ENCODE data around the gene MEST. TPM values are rescaled to one million over a fixed set of nuclear protein-coding genes. Genes with fewer than 3 reads are reported as not detected.

Gene MEST
- total and polyA plus RNA-seq, 7 donors, result 6.0 to 21.6 (median 9.6) TPM

DNA sequence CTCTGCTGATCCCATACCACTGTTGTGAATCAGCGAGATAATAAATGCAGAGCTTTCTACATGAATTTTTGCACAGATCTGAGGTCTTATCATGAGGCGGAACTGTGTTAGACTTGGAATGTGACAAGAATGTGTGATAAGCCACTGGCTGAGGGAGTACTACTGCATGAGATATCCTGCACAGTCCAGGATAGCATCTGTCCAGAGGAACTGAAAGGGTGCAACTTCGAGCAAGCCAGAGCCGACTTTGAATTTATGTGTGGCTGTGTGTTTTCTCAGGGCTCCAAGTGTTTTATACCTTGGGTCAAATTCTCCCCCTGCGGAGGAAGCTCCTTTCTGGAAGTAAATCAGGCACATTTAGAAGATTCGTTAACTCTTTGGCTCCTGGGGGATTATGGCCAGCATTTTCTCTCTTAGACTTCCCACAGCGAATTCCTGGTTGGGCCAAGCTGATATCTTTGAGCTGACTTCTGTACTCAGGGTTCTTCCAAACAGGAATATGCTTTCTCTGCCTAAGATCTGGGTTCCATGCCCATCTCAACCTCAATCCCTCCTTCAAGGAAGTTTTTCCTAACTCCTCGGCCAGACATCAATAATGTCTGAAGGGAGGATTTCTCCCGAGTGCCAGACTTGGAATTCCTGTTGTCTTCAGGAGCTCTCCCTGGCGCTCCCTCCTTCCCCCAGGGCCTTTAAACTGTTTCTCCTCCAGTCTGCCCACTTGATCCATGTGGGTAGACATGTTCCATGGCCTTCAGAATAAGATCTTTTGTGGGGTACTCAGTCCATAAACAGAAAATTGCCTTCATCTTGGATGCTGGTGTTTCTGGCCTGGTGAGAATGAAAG, 2.5 kb upstream of the MEST start:
- intact Hi-C loops (cut with DNase I), result no loop called here
- H3K27ac ChIP-seq, result peak overlapping the region in 2 of 4 donors; percentile 49 to 60

DNA sequence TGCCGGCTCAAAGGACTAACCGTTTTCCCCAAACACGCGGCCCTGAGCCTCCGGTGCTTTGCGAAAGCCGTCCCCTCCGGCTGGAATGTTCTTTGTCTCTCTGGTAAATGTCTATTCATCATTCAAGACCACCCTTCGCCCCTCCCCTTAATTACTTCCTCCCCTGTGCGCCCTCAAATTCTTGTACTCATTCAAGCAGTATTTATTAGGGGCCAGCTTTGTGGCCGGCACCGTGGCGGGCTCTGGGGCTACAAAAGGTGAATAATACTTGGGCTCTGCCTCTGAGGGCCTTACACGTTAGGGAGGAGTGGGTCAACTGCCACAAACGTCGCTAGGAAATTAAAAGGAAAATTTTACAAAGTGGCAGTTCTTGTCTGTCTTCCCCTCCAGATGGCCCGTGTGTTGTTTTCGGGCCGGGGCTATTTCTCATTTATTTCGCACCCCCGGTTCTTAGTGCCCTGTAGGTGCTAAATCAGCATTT, 1.5 kb upstream of the MEST start:
- H3K27ac ChIP-seq, result peak overlapping the region in 2 of 4 donors; percentile 49 to 60
- H3K4me3 ChIP-seq, result peak overlapping the region in 3 of 4 donors; percentile 36 to 53 (median 52)
- no peak for DNase-seq
- H3K36me3 ChIP-seq, result no peaks in the 10 kb centered on the region
- intact Hi-C loops (cut with DNase I), result loop anchor here (5.0 kb wide), 1 partner anchor 283 kb away; the partner anchor contains the start of genes SSMEM1 and TMEM209
- peaks cover 10 to 60% (median 19%) of the 10 kb centered on the region in 3 donors for H3K27me3 ChIP-seq
- no peaks in the 10 kb centered on the region for H3K9me3 ChIP-seq
- H3K4me1 ChIP-seq, result peaks cover 0 to 35% (median 32%) of the 10 kb centered on the region in 4 donors
- TF ChIP-seq, protein P1, sequence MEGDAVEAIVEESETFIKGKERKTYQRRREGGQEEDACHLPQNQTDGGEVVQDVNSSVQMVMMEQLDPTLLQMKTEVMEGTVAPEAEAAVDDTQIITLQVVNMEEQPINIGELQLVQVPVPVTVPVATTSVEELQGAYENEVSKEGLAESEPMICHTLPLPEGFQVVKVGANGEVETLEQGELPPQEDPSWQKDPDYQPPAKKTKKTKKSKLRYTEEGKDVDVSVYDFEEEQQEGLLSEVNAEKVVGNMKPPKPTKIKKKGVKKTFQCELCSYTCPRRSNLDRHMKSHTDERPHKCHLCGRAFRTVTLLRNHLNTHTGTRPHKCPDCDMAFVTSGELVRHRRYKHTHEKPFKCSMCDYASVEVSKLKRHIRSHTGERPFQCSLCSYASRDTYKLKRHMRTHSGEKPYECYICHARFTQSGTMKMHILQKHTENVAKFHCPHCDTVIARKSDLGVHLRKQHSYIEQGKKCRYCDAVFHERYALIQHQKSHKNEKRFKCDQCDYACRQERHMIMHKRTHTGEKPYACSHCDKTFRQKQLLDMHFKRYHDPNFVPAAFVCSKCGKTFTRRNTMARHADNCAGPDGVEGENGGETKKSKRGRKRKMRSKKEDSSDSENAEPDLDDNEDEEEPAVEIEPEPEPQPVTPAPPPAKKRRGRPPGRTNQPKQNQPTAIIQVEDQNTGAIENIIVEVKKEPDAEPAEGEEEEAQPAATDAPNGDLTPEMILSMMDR (IDR thresholded peaks at IDR 0.05), result no peak
- TF ChIP-seq EP300 (IDR thresholded peaks at IDR 0.05), result no peak
- TF ChIP-seq POLR2AphosphoS5 (IDR thresholded peaks at IDR 0.05), result no peak
- no peak for TF ChIP-seq POLR2A (IDR thresholded peaks at IDR 0.05)
- 75 to 81% methylated on average over 21 of the region's 21 CpGs for WGBS, 2 donors

More for the DNA sequence above, 2.5 kb upstream of the MEST start:
- Histone ChIP-seq H3K36me3 (no peaks in the 10 kb centered on the region), H3K4me3 (no peak overlapping the region), H3K9me3 (no peaks in the 10 kb centered on the region), H3K4me1 (peaks cover 0 to 35% (median 32%) of the 10 kb centered on the region in 4 donors), H3K27me3 (peaks cover 10 to 65% (median 27%) of the 10 kb centered on the region in 3 donors)
- WGBS, 2 donors, result 78 to 83% methylated on average over 10 of the region's 10 CpGs
- DNase-seq, result no peak
- TF ChIP-seq EP300 (IDR thresholded peaks at IDR 0.05), result no peak
- TF ChIP-seq, protein P1 (IDR thresholded peaks at IDR 0.05), result no peak
- no peak for TF ChIP-seq POLR2A (IDR thresholded peaks at IDR 0.05)
- no peak for TF ChIP-seq POLR2AphosphoS5 (IDR thresholded peaks at IDR 0.05)

GRCh38 chr7:130490888-130491804, 739 bp upstream of the MEST start:
- TF ChIP-seq, protein P1 (IDR thresholded peaks at IDR 0.05), result peak; percentile 17 to 56 (median 46)
- no peak for TF ChIP-seq POLR2A (IDR thresholded peaks at IDR 0.05)
- no peak for TF ChIP-seq EP300 (IDR thresholded peaks at IDR 0.05)
- peak overlapping the region; percentile 14 to 53 (median 44) for H3K4me3 ChIP-seq
- peak; percentile 78 for DNase-seq
- 60 to 63% methylated on average over 62 of the region's 62 CpGs for WGBS, 2 donors
- H3K27ac ChIP-seq, result peak overlapping the region in 3 of 4 donors; percentile 0 to 64 (median 60)
- intact Hi-C loops (cut with DNase I), result loop anchor here (5.0 kb wide), 1 partner anchor 284 kb away; the partner anchor contains the start of genes SSMEM1 and TMEM209
- H3K27me3 ChIP-seq, result peaks cover 10 to 52% (median 14%) of the 10 kb centered on the region in 3 donors
- peaks cover 0 to 33% (median 31%) of the 10 kb centered on the region in 4 donors for H3K4me1 ChIP-seq
- H3K36me3 ChIP-seq, result no peaks in the 10 kb centered on the region
- H3K9me3 ChIP-seq, result no peaks in the 10 kb centered on the region

- intact Hi-C loops (cut with DNase I), result loop anchor here (2.0 to 5.0 kb wide), 2 partner anchors 214 to 285 kb away; partner anchors contain the start of genes SSMEM1 and TMEM209
- no peak for DNase-seq
- H3K27ac ChIP-seq, result peak overlapping the region in 2 of 4 donors; percentile 5 to 60
- no peak for TF ChIP-seq POLR2AphosphoS5 (IDR thresholded peaks at IDR 0.05)
- TF ChIP-seq, protein P1 (IDR thresholded peaks at IDR 0.05), result no peak
- TF ChIP-seq EP300 (IDR thresholded peaks at IDR 0.05), result no peak
- TF ChIP-seq POLR2A (IDR thresholded peaks at IDR 0.05), result no peak
- peak overlapping the region; percentile 17 to 53 (median 44) for H3K4me3 ChIP-seq
- H3K9me3 ChIP-seq, result no peaks in the 10 kb centered on the region
- WGBS, 2 donors, result 65 to 89% methylated on average over 50 of the region's 50 CpGs
- H3K27me3 ChIP-seq, result peaks cover 10 to 45% (median 12%) of the 10 kb centered on the region in 3 donors
- peaks cover 0 to 27% (median 24%) of the 10 kb centered on the region in 4 donors for H3K4me1 ChIP-seq
- H3K36me3 ChIP-seq, result no peaks in the 10 kb centered on the region
Measured at GRCh38 chr7:130492523-130493274, 814 bp downstream of the MEST start.

All from sigmoid colon (tissue), 7 donors.